ENCODE results near the gene CDH10. TPM values are rescaled to one million over a fixed set of nuclear protein-coding genes. Genes with fewer than 3 reads are reported as not detected.

CDH10 gene
- total and polyA plus RNA-seq, 9 of the 15 experiments (the other 6 are each of a cell fraction or from before 2014, with no cell fraction given): not detected

Small RNA genes lying within 50 kb of the gene (small RNA-seq; reads per million reads assigned to genes)
- not detected for gene AC091885.1
- not detected for gene RF00017

Measured in K562 (cell line).